ENCODE results near the gene OGFRL1.

OGFRL1 gene

DNA sequence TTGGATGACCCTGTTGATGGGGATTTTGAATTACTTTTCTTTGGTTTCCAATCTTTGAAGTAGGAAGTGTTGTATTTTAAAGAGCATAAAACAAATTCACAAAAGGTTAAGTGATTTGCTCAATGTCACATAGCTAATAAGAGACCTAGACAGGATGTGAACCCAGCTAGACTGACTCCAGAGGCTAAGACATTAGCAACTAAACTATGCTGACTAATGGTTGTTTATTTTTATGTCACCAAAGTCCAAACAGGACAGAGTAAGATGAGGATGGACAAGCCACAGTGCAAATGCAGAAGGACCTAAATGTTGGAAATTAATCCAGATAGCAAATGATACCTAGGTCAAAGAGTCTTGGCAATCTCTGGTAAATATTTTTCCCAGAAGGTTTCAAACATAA lies 38.0 kb downstream of the OGFRL1 start:
- Histone ChIP-seq H3K27me3 (replicated peaks; ENCODE audit: control insufficient read depth, insufficient read depth, low read length, poor library complexity, severe bottlenecking) (no peaks in the 10 kb centered on the region), H3K27ac (ENCODE audit: insufficient read depth, low read length, poor library complexity, severe bottlenecking) (no peak overlapping the region), H3K36me3 (ENCODE audit: control insufficient read depth, insufficient read depth, low read length) (no peaks in the 10 kb centered on the region), H3K9me3 (ENCODE audit: control insufficient read depth, low read length) (no peaks in the 10 kb centered on the region), H3K4me3 (ENCODE audit: insufficient read depth, low read depth, low read length, poor library complexity, severe bottlenecking) (no peak overlapping the region), H3K4me1 (ENCODE audit: control insufficient read depth, insufficient read depth, low read length, poor library complexity, severe bottlenecking) (no peaks in the 10 kb centered on the region)
- DNase-seq = no peak

DNA sequence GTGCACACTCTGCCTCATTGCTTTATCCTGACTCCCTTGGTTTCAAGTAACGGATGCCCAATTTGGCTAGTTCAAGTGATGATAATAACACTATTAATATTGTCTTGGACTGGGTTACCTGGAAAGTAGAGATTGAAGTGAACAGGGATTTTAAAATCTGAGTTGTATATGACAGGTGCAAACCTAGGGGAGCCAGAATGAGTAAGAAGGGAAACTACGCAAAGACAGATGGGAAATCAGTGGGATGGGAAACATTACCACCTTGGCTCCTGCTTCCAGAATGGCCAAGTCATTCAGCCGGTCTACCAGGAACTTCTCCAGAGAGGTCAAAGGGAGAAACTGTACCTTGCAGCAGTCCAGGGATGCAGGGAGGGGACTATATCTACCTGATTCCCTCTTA lies 41.9 kb downstream of the OGFRL1 start:
- H3K27me3 ChIP-seq (replicated peaks; ENCODE audit: control insufficient read depth, insufficient read depth, low read length, poor library complexity, severe bottlenecking) = no peaks in the 10 kb centered on the region
- no peaks in the 10 kb centered on the region for H3K36me3 ChIP-seq (ENCODE audit: control insufficient read depth, insufficient read depth, low read length)
- H3K27ac ChIP-seq (ENCODE audit: insufficient read depth, low read length, poor library complexity, severe bottlenecking) = no peak overlapping the region
- H3K9me3 ChIP-seq (ENCODE audit: control insufficient read depth, low read length) = no peaks in the 10 kb centered on the region
- H3K4me3 ChIP-seq (ENCODE audit: insufficient read depth, low read depth, low read length, poor library complexity, severe bottlenecking) = no peak overlapping the region
- DNase-seq = no peak
- no peaks in the 10 kb centered on the region for H3K4me1 ChIP-seq (ENCODE audit: control insufficient read depth, insufficient read depth, low read length, poor library complexity, severe bottlenecking)

DNA sequence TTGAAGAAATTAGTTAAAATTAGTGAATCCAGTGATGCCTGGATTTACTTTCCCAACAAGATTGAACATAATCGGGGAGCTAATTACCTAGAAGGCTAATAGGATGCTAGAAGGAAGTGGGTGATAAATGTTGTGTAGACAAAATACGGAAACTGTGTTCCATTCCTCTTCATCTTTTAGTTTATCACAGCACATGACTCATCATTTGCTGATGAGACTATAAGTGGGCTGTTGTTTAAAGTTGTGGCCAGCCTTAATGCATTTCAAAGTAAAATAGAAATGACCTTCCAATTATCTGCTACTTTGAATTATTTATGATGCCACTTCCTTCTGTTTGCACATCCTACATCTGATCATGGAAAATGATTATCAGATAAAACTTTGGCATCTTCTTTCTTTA lies 43.4 kb downstream of the OGFRL1 start:
- DNase-seq = no peak
- no peaks in the 10 kb centered on the region for H3K9me3 ChIP-seq (ENCODE audit: control insufficient read depth, low read length)
- no peak overlapping the region for H3K27ac ChIP-seq (ENCODE audit: insufficient read depth, low read length, poor library complexity, severe bottlenecking)
- H3K36me3 ChIP-seq (ENCODE audit: control insufficient read depth, insufficient read depth, low read length) = no peaks in the 10 kb centered on the region
- H3K27me3 ChIP-seq (replicated peaks; ENCODE audit: control insufficient read depth, insufficient read depth, low read length, poor library complexity, severe bottlenecking) = no peaks in the 10 kb centered on the region
- H3K4me3 ChIP-seq (ENCODE audit: insufficient read depth, low read depth, low read length, poor library complexity, severe bottlenecking) = no peak overlapping the region
- H3K4me1 ChIP-seq (ENCODE audit: control insufficient read depth, insufficient read depth, low read length, poor library complexity, severe bottlenecking) = no peaks in the 10 kb centered on the region

DNA sequence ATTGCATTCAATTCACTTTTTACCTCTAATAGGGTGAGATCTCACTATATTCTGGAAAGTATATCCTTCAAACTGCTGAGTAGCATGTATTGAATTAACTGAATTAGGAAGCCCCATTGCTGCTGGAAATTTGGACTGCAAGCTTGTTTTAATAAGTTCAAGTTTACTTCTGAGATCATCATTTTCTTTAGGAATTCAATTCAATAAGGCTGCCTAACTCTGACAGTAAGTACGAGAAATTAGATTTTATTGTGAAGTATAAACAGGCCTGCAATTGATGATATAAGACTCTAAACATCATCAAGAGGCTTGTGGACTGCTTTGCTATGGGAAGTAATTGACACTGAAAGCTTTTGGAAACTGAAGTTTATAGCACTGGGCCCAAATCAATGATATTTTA lies 44.4 kb downstream of the OGFRL1 start:
- H3K4me3 ChIP-seq (ENCODE audit: insufficient read depth, low read depth, low read length, poor library complexity, severe bottlenecking) = no peak overlapping the region
- no peaks in the 10 kb centered on the region for H3K27me3 ChIP-seq (replicated peaks; ENCODE audit: control insufficient read depth, insufficient read depth, low read length, poor library complexity, severe bottlenecking)
- no peaks in the 10 kb centered on the region for H3K4me1 ChIP-seq (ENCODE audit: control insufficient read depth, insufficient read depth, low read length, poor library complexity, severe bottlenecking)
- H3K27ac ChIP-seq (ENCODE audit: insufficient read depth, low read length, poor library complexity, severe bottlenecking) = no peak overlapping the region
- H3K9me3 ChIP-seq (ENCODE audit: control insufficient read depth, low read length) = no peaks in the 10 kb centered on the region
- no peak for DNase-seq
- no peaks in the 10 kb centered on the region for H3K36me3 ChIP-seq (ENCODE audit: control insufficient read depth, insufficient read depth, low read length)

DNA sequence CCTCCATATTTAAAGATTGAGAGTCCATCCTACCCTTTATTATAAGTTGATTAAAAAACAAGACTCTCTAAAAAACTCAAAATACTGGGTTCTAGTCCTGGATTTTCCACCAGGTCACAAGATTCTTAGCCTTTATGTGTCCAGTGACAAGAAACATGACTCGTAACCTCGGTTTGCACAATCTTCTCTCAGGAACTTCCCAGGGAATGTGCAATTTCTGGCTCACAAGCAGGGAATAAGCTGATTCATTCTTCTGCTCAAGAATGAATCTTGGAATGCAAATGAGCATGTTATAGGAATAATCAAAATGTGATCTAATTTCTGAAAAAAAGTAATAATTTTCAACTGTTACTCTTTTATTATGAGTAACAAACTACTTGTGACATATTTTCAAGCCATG lies 45.1 kb downstream of the OGFRL1 start:
- Histone ChIP-seq H3K4me3 (ENCODE audit: insufficient read depth, low read depth, low read length, poor library complexity, severe bottlenecking) (no peak overlapping the region), H3K27ac (ENCODE audit: insufficient read depth, low read length, poor library complexity, severe bottlenecking) (no peak overlapping the region), H3K36me3 (ENCODE audit: control insufficient read depth, insufficient read depth, low read length) (no peaks in the 10 kb centered on the region), H3K9me3 (ENCODE audit: control insufficient read depth, low read length) (no peaks in the 10 kb centered on the region), H3K27me3 (replicated peaks; ENCODE audit: control insufficient read depth, insufficient read depth, low read length, poor library complexity, severe bottlenecking) (no peaks in the 10 kb centered on the region), H3K4me1 (ENCODE audit: control insufficient read depth, insufficient read depth, low read length, poor library complexity, severe bottlenecking) (no peaks in the 10 kb centered on the region)
- no peak for DNase-seq

DNA sequence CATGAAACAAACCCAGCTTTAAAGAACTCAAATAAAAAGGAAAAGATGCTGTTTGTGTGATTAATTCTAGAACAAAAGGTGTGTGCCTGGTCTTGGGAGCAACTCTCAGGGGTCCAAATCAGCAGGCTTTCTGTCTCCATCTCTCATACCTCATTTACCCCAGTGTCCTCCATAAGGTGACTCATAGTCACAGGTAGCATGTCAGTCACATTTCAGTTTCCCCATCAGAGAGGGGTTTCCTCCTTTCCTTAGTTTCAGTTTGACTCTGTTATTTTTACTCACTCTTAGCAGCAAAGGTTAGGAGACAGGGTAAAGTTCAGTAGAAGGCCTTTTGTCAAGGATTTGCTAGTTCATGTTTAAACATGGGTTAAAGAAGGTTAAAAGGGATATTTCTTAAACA lies 46.2 kb downstream of the OGFRL1 start:
- DNase-seq = no peak
- no peaks in the 10 kb centered on the region for H3K9me3 ChIP-seq (ENCODE audit: control insufficient read depth, low read length)
- no peaks in the 10 kb centered on the region for H3K36me3 ChIP-seq (ENCODE audit: control insufficient read depth, insufficient read depth, low read length)
- no peaks in the 10 kb centered on the region for H3K4me1 ChIP-seq (ENCODE audit: control insufficient read depth, insufficient read depth, low read length, poor library complexity, severe bottlenecking)
- H3K27me3 ChIP-seq (replicated peaks; ENCODE audit: control insufficient read depth, insufficient read depth, low read length, poor library complexity, severe bottlenecking) = no peaks in the 10 kb centered on the region
- H3K4me3 ChIP-seq (ENCODE audit: insufficient read depth, low read depth, low read length, poor library complexity, severe bottlenecking) = no peak overlapping the region
- H3K27ac ChIP-seq (ENCODE audit: insufficient read depth, low read length, poor library complexity, severe bottlenecking) = no peak overlapping the region

DNA sequence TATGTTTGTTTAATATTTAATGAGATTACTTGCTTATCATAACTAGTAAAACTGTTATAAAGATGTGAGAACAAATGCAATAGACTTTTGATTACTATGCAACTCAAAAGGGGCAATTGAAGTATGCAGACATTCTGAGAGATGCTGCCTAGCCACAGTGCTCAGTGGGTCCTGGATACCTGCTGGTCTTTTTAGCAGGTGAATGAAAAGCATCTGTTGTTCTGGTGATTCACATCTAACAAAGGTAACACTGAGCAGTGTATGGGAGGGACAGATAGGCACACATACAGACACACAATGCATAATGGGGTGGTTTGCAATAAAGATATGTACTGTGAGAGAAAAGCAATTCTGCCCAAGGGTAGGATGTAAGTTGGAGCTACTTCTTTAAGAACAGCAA lies 46.9 kb downstream of the OGFRL1 start:
- H3K4me3 ChIP-seq (ENCODE audit: insufficient read depth, low read depth, low read length, poor library complexity, severe bottlenecking) = no peak overlapping the region
- no peak overlapping the region for H3K27ac ChIP-seq (ENCODE audit: insufficient read depth, low read length, poor library complexity, severe bottlenecking)
- H3K9me3 ChIP-seq (ENCODE audit: control insufficient read depth, low read length) = no peaks in the 10 kb centered on the region
- DNase-seq = no peak
- H3K27me3 ChIP-seq (replicated peaks; ENCODE audit: control insufficient read depth, insufficient read depth, low read length, poor library complexity, severe bottlenecking) = no peaks in the 10 kb centered on the region
- no peaks in the 10 kb centered on the region for H3K36me3 ChIP-seq (ENCODE audit: control insufficient read depth, insufficient read depth, low read length)
- no peaks in the 10 kb centered on the region for H3K4me1 ChIP-seq (ENCODE audit: control insufficient read depth, insufficient read depth, low read length, poor library complexity, severe bottlenecking)

DNA sequence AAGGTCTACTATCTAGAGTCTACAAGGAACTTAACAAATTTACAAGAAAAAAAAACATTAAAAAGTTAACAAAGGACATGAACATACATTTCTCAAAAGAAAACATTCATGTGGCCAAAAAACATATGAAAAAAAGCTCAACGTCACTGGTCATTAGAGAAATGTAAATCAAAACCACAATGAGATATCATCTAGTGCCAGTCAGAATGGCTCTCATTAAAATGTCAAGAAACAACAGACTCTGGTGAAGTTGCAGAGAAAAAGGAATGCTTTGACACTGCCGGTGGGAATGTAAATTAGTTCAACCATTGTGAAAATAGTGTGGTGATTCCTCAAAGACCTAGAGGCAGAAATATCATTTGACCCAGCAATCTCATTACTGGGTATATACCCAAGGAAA lies 48.3 kb downstream of the OGFRL1 start:
- Histone ChIP-seq H3K27me3 (replicated peaks; ENCODE audit: control insufficient read depth, insufficient read depth, low read length, poor library complexity, severe bottlenecking) (no peaks in the 10 kb centered on the region), H3K9me3 (ENCODE audit: control insufficient read depth, low read length) (no peaks in the 10 kb centered on the region), H3K4me1 (ENCODE audit: control insufficient read depth, insufficient read depth, low read length, poor library complexity, severe bottlenecking) (no peaks in the 10 kb centered on the region), H3K4me3 (ENCODE audit: insufficient read depth, low read depth, low read length, poor library complexity, severe bottlenecking) (no peak overlapping the region), H3K27ac (ENCODE audit: insufficient read depth, low read length, poor library complexity, severe bottlenecking) (no peak overlapping the region), H3K36me3 (ENCODE audit: control insufficient read depth, insufficient read depth, low read length) (no peaks in the 10 kb centered on the region)
- no peak for DNase-seq

DNA sequence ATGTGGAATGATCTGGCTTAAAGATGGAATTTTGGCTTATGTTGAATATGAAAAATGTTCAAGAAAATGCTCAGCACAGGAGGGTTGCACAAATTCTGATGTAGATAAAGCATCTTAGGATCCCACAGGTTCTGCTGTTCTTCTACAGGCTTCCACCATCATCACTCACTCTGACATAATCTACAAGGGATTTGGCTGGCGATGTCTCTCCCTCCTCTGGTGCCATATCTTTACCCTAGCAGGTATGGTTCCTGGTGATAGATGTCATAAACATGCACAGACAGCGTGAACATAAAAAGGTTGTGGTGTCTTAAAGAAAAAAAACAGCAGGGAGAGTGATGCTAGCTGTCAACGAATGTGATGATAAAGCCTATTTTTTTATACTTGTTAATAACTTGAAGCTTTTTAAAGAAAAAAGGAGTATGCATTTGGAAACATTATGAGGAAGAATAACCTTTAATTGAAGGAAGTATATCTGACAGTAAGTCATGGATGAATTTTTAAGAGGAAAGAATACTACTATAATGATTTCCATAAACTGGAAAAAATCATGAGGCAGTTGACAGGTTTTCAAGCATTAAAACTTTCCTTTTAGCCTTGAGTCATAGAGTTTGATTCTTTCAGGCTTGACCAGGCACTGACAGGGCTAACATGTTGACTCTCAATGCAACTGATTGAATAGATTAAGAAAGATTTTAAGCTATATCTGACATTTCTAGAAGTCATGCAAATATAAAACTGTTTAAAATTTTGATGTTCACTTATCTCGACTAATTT lies 50.1 kb downstream of the OGFRL1 start:
- H3K4me1 ChIP-seq (ENCODE audit: control insufficient read depth, insufficient read depth, low read length, poor library complexity, severe bottlenecking) = no peaks in the 10 kb centered on the region
- no peak overlapping the region for H3K27ac ChIP-seq (ENCODE audit: insufficient read depth, low read length, poor library complexity, severe bottlenecking)
- no peak for DNase-seq
- H3K4me3 ChIP-seq (ENCODE audit: insufficient read depth, low read depth, low read length, poor library complexity, severe bottlenecking) = no peak overlapping the region
- H3K9me3 ChIP-seq (ENCODE audit: control insufficient read depth, low read length) = no peaks in the 10 kb centered on the region
- H3K36me3 ChIP-seq (ENCODE audit: control insufficient read depth, insufficient read depth, low read length) = no peaks in the 10 kb centered on the region
- H3K27me3 ChIP-seq (replicated peaks; ENCODE audit: control insufficient read depth, insufficient read depth, low read length, poor library complexity, severe bottlenecking) = no peaks in the 10 kb centered on the region

DNA sequence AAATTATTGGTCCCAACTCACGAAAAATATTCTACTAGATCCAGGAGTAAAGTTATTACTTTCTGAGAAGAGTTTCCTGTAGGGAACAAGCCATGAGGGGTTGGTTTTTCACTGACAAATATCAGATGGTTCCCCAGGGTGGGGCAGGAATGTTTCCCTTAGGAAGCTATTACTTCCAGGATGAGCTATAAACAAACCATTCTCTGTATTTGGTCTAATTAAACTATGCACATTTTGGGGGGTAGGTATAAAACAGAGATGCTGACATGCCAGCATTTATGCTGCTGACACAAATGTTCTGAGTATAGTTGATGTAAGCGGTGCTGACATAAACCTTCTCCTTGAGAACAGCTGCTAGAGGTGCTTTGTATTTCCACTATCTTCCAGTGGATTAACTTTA lies 54.2 kb downstream of the OGFRL1 start:
- Histone ChIP-seq H3K4me1 (ENCODE audit: control insufficient read depth, insufficient read depth, low read length, poor library complexity, severe bottlenecking) (no peaks in the 10 kb centered on the region), H3K36me3 (ENCODE audit: control insufficient read depth, insufficient read depth, low read length) (no peaks in the 10 kb centered on the region), H3K27ac (ENCODE audit: insufficient read depth, low read length, poor library complexity, severe bottlenecking) (no peak overlapping the region), H3K27me3 (replicated peaks; ENCODE audit: control insufficient read depth, insufficient read depth, low read length, poor library complexity, severe bottlenecking) (no peaks in the 10 kb centered on the region), H3K9me3 (ENCODE audit: control insufficient read depth, low read length) (no peaks in the 10 kb centered on the region), H3K4me3 (ENCODE audit: insufficient read depth, low read depth, low read length, poor library complexity, severe bottlenecking) (no peak overlapping the region)
- DNase-seq = no peak

All from effector memory CD4-positive, alpha-beta T cell (primary cell).